HG02763 (cell line): ENCODE data around the gene SARS1.

ENCODE experiments used
- ATAC-seq: cut with Tn5 transposase; IDR thresholded peaks from one replicate; pipeline ENCODE4 v1.9.1; 2021; ENCODE audit warnings: mild to moderate bottlenecking, moderate library complexity; ENCODE audit not compliant: unreplicated experiment

Gene SARS1

DNA sequence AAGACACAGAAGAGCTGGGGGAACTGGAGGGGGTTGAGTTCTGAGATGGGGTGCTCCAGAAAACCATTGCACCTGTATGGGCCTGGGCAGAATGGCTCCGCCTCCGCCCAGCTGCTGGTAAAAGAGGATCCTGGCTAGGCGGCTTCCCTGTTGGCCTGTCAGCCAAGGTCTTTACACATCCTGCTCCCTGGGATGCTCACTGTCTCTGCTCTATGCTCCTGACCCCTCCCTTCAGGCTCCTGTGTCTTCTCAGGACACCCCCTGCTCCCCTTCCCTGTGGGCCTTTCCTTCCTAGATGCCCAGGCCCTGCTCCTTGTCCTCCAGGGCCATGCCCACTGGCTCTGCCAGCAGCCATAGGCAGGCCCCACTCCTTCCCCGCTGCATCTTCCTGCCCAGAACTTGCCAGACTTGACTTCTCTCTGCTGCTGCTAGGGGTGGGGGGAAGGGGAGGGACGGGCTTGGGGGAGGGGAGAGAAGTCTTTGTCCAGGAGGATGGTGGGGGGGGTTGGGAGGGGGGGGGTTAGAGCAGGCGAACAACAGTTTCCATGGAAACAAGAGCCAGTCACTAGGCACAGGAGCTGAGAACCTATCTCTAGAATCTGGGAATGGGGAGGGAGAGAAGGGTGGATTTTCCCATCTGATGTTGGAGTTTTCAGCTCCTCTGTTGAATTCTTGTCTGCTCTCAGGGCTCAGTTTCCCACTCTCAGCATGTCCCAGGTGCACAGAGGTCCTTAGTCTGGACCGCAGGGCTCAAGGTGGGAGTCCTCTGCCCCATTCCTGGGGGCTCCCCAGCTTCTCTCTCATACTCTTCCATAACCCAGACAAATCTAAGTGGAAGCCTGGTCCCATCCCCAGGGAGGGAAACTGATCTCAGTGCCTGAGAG, 46.2 kb downstream of the SARS1 start:
- ATAC-seq = no peak

DNA sequence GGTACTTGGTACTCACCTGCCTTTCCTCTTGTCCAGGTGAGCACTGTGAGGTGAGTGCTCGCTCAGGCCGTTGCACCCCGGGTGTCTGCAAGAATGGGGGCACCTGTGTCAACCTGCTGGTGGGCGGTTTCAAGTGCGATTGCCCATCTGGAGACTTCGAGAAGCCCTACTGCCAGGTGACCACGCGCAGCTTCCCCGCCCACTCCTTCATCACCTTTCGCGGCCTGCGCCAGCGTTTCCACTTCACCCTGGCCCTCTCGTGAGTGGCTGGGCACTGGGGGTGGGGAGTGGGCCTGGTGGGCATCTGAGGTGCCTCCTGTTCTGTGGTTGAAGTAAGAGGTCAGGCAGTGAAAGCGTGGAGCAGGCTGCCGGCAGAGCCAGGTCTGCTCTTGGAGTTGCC, 47.3 kb downstream of the SARS1 start:
- ATAC-seq = no peak

DNA sequence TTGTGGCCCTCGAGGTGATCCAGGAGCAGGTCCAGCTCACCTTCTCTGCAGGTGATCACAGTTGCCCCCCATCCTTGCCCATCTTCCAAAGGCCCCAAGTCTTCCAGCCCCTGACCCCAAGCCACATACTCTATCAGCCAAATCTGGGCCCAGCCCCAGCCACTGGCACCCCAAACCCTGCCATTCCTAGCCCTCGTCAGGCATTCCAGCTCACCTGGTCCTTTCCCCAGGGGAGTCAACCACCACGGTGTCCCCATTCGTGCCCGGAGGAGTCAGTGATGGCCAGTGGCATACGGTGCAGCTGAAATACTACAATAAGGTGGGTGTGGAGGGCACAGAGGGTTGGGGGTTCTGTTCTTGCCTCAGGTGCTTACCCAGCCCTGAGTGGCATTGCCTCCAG, 47.9 kb downstream of the SARS1 start:
- no peak for ATAC-seq

DNA sequence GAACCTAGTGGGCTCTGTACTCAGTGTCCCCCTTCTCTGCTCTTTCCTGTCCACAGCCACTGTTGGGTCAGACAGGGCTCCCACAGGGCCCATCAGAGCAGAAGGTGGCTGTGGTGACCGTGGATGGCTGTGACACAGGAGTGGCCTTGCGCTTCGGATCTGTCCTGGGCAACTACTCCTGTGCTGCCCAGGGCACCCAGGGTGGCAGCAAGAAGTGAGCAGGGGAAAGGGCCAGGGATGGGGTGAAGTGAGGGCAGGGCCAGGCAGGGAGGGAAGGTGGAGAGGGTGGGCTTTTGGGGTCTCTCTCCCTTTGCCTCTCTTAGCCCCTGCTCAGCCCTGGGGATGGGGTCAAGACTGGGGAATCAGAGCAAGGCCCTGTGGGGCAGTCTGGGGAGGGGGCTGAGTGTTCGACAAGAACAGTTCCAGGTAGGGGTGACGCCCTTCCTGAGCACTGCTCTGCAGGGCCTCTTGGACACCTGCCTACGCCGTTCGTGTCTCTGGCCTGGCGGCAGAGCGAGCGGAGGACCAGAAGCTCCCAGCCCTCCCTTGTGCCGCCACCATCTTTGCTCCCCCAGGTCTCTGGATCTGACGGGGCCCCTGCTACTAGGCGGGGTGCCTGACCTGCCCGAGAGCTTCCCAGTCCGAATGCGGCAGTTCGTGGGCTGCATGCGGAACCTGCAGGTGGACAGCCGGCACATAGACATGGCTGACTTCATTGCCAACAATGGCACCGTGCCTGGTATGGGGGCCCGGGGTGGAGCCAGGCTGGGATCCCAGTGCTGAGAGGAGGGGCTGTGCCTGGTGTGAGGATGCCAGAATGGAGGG, 48.7 kb downstream of the SARS1 start:
- ATAC-seq = no peak

DNA sequence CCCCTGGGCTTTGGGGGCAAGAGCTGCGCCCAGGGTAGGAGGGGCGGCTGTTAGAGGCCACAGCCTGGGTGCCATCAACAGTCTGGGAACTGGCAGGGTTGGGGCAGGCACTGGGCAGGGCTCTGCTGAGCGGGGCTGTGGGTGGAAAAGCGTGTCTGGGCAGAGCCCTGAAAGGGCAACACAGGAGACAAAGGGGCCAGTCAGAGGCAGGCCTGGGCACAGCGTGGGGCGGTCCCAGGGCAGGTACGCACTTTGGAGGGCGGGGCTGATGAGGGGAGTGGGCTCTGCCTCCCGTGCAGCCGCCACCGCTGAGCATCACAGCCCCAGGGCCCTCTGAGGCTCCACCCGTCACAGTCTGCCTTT, 49.5 kb downstream of the SARS1 start:
- ATAC-seq = no peak

DNA sequence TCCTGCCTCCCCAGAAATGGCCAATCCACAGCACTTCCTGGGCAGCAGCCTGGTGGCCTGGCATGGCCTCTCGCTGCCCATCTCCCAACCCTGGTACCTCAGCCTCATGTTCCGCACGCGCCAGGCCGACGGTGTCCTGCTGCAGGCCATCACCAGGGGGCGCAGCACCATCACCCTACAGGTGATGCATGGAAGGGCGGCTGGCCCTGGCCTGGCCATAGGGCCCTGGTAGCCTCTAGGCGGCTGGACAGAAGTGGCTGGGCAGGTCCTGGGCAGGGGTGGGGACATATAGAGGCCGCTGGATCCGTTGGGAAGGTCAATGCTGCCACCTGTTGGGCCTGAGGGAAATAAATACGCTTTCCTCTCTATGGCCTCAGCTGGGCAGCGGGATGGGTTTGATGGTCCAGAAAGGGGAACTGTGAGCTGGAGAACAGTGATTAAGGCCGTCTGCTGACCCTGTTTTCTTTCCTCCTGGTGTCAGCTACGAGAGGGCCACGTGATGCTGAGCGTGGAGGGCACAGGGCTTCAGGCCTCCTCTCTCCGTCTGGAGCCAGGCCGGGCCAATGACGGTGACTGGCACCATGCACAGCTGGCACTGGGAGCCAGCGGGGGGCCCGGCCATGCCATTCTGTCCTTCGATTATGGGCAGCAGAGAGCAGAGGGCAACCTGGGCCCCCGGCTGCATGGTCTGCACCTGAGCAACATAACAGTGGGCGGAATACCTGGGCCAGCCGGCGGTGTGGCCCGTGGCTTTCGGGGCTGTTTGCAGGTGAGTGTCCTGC, 50.1 kb downstream of the SARS1 start:
- ATAC-seq = no peak

DNA sequence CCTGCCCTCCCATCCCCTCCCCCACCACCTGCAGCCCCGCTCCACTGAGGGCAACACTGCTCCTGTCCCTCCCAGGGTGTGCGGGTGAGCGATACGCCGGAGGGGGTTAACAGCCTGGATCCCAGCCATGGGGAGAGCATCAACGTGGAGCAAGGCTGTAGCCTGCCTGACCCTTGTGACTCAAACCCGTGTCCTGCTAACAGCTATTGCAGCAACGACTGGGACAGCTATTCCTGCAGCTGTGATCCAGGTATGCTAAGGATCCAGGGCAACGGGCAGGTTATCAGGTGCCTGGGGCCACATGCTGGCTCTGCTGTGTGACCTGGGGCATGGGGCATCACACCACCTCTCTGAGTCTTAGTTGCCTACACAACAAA, 50.6 kb downstream of the SARS1 start:
- no peak for ATAC-seq

DNA sequence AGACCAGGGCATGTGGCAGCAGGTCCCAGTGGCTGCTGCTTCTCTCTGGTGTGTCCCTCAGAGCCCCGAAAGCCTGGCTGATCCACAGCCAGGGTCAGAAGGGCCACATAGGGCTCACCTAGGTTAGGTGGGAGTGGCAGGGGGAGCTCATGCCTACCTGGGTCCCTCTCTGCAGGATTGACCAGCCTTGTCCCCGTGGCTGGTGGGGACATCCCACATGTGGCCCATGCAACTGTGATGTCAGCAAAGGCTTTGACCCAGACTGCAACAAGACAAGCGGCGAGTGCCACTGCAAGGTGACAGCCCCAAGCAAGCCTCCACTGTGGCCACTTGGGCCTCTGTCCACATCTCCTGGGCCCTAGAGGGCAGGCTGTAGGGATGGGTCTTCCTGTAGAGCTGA, 51.3 kb downstream of the SARS1 start:
- ATAC-seq = no peak

DNA sequence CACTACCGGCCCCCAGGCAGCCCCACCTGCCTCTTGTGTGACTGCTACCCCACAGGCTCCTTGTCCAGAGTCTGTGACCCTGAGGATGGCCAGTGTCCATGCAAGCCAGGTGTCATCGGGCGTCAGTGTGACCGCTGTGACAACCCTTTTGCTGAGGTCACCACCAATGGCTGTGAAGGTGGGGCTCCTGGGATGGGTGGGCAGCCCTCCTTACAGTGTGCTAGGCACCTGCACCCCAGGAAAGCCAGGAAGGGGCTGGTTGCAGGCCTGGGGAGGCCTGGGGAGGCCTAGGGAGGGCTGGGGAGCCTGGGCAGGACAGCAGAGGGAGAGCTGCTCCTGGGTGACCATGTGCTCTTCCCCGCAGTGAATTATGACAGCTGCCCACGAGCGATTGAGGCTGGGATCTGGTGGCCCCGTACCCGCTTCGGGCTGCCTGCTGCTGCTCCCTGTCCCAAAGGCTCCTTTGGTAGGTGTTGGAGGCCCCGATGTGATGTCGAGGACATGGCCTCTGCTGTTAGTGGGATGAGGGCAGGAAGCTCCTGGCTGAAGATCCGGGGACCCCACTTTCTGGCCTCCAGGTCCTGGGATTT, 52.1 kb downstream of the SARS1 start:
- ATAC-seq = no peak

DNA sequence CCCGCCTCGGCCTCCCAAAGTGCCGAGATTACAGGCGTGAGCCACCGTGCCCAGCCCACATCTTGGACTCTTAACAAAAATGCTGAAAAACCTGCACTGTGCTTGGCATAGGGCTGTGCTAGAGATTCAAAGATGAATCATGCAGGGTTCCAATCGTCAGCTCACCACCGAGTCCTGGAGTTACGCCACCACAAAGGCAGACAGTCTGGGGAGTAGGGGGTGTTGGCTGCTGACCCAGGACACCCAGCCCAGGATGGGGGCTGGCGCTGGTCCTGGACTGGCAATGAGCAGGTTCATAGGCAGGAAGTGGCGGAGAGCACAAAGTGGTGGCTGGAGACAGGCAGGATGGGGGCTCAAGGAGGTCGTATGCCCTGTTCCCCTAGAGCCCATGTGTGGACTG, 53.2 kb downstream of the SARS1 start:
- ATAC-seq = no peak

DNA sequence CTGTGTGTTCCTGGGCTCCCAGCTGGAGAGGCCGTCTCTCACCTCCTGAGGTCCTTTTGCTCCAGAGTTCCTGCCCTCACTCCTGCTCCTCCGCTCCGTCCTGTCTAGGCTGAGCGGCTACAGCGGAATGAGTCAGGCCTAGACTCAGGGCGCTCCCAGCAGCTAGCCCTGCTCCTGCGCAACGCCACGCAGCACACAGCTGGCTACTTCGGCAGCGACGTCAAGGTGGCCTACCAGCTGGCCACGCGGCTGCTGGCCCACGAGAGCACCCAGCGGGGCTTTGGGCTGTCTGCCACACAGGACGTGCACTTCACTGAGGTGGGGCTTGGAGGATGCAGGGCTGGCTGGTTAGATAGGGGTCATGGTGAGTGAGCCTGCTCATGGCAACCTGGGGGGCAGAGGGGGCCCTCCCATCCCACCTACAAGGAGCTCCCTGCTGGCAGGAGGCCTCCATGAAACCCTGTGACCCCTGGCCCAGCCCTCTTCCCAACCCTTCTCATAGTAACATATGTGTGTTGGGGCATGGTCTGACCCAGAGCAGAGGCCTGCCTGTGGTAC, 54.1 kb downstream of the SARS1 start:
- ATAC-seq = no peak

DNA sequence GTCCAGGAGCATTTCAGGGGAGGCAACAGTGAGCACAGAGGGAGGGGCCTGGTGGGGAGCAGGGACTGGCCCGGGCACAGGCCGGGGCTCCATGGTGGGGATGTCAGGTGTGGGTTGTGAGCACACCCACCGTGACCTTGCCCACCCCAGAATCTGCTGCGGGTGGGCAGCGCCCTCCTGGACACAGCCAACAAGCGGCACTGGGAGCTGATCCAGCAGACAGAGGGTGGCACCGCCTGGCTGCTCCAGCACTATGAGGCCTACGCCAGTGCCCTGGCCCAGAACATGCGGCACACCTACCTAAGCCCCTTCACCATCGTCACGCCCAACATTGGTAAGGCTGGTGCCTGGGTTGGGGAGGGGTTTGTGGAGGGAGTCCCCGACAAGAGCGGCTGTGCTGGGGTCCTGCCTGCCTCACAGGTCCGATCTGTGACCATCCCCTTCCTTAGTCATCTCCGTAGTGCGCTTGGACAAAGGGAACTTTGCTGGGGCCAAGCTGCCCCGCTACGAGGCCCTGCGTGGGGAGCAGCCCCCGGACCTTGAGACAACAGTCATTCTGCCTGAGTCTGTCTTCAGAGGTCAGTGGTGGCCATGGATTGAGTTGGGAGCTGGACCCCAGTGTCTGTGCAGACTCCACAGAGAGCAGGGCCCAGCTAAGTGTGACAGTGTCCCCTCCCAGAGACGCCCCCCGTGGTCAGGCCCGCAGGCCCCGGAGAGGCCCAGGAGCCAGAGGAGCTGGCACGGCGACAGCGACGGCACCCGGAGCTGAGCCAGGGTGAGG, 54.9 kb downstream of the SARS1 start:
- no peak for ATAC-seq

DNA sequence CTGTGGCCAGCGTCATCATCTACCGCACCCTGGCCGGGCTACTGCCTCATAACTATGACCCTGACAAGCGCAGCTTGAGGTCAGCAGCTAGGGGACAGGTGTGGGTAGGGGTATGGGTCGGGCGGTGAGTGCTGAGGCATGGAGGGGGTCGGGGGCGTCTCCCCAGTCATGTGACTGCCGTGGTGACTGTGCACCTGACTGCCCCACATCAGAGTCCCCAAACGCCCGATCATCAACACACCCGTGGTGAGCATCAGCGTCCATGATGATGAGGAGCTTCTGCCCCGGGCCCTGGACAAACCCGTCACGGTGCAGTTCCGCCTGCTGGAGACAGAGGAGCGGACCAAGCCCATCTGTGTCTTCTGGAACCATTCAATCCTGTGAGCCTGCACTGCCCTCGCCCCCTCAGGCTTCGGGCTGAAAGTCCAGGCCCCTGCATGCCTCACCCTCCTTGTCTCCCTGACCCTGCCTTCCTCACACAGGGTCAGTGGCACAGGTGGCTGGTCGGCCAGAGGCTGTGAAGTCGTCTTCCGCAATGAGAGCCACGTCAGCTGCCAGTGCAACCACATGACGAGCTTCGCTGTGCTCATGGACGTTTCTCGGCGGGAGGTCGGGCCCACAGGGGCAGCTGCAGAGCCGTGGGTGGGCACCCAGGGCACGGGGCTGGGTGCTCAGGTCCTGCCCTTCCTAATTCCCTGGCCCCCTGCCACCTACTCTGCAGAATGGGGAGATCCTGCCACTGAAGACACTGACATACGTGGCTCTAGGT, 55.7 kb downstream of the SARS1 start:
- no peak for ATAC-seq

DNA sequence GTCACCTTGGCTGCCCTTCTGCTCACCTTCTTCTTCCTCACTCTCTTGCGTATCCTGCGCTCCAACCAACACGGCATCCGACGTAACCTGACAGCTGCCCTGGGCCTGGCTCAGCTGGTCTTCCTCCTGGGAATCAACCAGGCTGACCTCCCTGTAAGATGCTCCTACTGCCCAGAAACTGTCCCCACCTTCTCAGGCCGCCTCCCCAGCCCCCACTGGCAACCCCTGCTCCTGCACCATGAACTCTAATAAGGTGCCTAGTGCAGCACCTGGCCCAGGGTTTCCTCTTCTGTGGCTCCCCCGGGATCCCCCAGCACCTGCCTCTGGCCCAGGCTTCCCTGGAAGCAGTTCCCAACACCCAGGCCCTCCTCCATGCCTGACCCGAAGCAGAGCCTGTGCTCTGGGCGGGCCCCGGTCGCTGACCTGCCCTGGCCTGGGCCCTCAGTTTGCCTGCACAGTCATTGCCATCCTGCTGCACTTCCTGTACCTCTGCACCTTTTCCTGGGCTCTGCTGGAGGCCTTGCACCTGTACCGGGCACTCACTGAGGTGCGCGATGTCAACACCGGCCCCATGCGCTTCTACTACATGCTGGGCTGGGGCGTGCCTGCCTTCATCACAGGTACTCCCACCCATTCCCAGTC, 56.4 kb downstream of the SARS1 start:
- ATAC-seq = no peak

DNA sequence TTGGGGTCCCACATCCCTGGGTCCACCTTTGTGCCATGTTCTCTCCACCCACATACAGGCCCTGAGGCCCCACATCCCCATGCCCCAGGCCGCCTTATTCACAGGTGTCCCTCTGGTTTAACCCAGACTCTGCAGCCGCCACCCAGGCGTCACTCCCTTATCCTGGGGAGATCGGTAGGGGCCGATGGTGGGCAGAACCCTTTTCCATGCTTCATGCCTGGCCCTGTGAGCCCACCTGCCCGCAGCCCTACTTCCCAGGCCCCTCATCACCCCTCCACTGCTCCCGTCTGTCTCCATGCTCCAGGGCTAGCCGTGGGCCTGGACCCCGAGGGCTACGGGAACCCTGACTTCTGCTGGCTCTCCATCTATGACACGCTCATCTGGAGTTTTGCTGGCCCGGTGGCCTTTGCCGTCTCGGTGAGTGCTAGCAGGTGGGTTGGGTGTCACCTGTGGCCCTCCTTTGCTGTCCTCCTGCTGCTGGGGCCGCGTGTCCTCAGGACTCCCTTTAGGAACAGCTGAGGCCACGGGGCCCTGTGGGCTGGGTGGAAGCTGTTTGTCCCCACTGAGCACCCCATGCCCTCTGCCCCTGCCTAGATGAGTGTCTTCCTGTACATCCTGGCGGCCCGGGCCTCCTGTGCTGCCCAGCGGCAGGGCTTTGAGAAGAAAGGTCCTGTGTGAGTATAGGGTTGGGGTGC, 57.1 kb downstream of the SARS1 start:
- no peak for ATAC-seq

DNA sequence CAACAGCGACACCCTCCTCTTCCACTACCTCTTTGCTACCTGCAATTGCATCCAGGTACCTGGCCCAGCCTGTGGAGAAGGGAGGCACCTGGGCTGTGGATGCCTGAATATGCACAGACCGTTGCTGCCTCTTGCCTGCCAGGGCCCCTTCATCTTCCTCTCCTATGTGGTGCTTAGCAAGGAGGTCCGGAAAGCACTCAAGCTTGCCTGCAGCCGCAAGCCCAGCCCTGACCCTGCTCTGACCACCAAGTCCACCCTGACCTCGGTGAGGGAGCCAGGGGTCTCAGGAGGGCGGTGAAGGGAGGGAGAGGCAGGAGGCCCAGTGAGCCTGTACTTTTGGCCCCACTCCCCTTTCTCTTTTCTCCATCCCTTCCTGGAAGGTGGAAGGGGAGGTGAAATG, 57.7 kb downstream of the SARS1 start:
- ATAC-seq = no peak

DNA sequence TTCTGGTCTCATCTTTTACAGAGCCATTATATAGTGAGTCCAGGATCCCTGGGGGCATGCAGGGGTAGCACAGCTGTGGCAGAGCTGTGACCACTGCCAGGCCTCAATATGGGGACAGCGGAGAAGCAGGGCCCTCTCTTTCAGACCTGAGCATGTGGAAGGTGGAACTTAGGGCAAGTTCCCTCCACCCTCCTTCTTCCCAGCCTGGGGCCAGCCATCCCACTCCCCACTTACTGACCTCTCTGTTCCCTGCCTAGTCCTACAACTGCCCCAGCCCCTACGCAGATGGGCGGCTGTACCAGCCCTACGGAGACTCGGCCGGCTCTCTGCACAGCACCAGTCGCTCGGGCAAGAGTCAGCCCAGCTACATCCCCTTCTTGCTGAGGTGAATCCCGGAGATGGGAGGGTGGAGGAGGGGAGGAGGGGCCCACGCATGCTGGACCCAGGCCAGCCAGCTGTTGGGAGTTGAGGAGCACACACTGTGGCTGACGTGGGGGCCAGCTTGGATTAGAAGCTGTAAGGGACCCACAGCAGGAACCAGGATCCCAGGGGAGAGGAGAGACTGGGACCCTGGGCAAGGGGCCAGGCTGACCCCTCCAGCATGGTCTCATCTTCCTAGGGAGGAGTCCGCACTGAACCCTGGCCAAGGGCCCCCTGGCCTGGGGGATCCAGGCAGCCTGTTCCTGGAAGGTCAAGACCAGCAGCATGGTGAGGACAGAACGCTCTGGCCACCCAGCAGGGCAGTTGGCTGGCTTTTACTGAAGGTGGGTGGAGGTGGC, 58.5 kb downstream of the SARS1 start:
- ATAC-seq = no peak
